Cardiac fibroblast (primary cell): ENCODE results near the gene PTPRH.

Source experiments
- DNase-seq, 2 donors: peaks; one replicate each; pipeline versions ENCODE4 v3.0.0 to v3.0.0-alpha.2; 2010; ENCODE audit warnings: low read depth in 2 of 2
- H3K4me3 ChIP-seq, 2 donors: replicated peaks in 1 of 2; 1 replicate in 1 of 2; 2 replicates in 1 of 2; pipeline ENCODE4 v1.5.1; 2011; ENCODE audit warnings: low read depth in 2 of 2, low read length in 2 of 2, mild to moderate bottlenecking in 2 of 2, moderate library complexity in 1 of 2
- CTCF ChIP-seq: IDR thresholded peaks from one replicate; pipeline ENCODE4 v1.5.1; 2011; ENCODE audit warnings: low read depth, mild to moderate bottlenecking, low read length, inconsistent platforms

PTPRH gene

DNA sequence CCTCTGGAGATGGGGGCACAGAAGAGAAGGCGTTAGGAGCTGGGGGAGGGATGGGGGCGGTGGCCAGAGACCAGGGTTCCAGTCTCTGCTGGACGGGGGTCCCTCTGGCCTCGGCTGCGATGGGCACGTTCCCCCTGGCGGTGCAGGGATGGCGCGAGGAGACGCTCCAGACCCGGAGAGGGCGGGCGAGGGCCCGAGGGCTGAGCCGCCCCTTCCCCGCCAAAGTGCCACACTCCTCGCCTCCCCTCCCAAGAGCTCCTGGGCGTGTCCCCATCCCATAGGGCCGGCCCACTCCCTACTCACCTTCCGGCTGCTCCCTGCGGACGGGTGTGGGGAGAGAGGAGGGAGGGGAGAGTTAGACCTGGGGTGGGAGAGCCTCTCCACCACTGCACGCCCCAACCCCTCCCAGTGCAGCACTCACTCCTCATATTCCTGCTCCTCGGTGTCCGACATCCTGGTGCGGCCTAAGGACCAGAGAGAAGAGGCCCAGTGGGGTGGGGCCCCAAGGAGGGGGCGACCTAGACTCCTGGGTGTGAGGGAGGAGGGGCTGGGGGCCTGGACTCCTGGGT is 62.5 kb downstream of the PTPRH start:
- DNase-seq: no peak
- TF ChIP-seq CTCF: no peak
- H3K4me3 ChIP-seq: no peak overlapping the region

DNA sequence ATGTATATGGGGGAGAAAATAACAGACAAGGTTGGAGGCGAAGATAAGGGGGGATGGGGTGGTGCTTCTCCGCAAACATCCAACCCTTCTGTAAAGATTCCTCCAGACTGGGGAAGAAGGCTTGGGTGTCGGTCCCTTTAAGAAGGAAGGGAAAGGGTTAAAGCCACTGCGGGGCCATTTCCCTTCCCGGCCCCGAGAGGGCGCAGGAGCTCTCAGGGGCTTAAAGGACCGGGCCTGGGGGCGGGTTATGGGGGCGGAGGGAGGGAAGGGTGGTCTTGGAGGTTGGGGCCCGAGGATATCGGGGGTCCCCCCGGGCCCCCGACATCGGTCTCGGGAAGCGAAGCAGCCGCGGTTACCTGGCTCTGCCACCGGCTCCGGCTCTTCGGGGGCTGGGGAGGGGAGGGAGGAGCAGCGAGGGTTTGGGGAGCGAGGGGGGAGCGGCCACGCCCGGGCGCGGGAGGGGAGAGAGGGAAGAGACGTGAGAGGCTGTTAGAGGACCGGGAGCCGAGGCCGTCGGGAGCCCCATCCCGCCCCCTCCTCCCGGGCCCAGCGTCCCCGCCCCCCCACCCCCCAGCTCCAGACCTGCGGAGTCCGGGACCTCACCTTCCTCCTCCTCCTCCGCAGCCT is 63.1 kb downstream of the PTPRH start:
- no peak overlapping the region for H3K4me3 ChIP-seq
- TF ChIP-seq CTCF: peak; percentile 66
- DNase-seq: peak in 1 of 2 donors; percentile 25

DNA sequence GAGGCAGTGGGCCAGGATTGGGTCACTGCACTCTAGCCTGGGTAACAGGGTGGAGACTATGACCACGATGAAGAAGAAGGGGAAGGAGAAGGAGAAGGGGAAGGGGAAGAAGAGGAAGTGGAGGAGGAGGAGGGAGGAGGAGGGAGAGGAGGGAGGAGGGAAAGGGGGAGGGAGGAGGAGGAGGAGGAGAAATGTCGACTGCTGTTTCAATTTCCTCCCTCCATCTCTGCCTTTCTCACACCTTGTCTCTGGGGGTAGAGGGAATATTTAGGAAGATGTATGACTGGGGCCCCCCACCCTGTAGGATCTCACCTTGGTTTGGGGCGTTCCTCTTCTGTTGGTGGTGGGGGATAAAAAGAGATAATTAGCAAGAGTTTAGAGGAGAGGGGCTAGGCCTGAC is 64.1 kb downstream of the PTPRH start:
- DNase-seq: no peak
- H3K4me3 ChIP-seq: no peak overlapping the region
- TF ChIP-seq CTCF: no peak

- no peak overlapping the region for H3K4me3 ChIP-seq
- DNase-seq: no peak
- TF ChIP-seq CTCF: no peak
Measured at GRCh38 chr19:55141696-55142095, 67.6 kb downstream of the PTPRH start.

GRCh38 chr19:55137915-55138314 is 71.4 kb downstream of the PTPRH start:
- TF ChIP-seq CTCF: no peak
- H3K4me3 ChIP-seq: no peak overlapping the region
- no peak for DNase-seq

DNA sequence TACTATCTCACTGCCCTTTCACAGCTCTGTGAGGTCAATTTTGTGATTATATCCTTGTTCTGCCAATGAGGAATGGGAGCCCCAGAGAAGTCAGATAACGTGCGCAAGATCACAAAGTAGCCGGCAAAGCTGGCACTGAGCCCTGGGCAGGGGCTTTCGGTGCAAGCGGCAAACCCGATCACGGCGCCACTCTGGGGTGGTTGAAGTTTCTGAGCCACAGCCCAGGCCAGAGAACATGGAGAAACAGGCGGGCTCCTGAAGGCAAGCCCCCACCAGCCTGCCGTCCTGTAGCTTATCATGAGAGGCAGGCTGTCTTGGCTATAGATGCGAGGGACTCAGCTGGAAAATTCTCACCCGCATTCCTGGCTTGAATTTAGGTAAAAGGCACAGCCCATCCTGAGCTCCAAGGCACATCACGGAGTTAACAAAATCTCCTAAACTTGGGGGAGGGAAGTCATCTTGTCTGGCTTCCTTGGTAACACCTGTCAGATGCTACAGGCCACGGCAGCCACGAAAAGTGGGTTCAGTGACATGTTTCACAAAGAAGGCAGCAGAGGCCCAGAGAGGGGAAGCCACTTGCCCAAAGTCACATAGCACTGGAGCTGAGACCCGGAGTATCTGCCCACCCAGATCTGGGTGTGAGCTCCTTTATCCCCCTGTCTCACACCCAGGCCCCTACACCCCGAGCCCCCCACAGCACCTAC is 72.8 kb downstream of the PTPRH start:
- no peak overlapping the region for H3K4me3 ChIP-seq
- DNase-seq: no peak
- TF ChIP-seq CTCF: no peak
